ENCODE data around the gene FRMD8. TPM values are rescaled to one million over a fixed set of nuclear protein-coding genes. Genes with fewer than 3 reads are reported as not detected.

FRMD8 gene
- total and polyA plus RNA-seq, 2 donors (not counting 3 experiments of a cell fraction or from before 2014, with no cell fraction given) = 36.4 to 53.9 TPM

GRCh38 chr11:65435411-65435931, 49.0 kb downstream of the FRMD8 start:
- dilution Hi-C loops (cut with MboI; ENCODE audit: extremely low pct_ligation_motif_present, low sequenced_read_pairs) (no loop called here), intact Hi-C loops (cut with micrococcal nuclease) (no loop called here)
- H3K79me2 ChIP-seq (ENCODE audit: control insufficient read depth, insufficient read depth, low read length) = peaks cover 94% of the 10 kb centered on the region
- peaks cover 12% of the 10 kb centered on the region for H3K4me1 ChIP-seq (ENCODE audit: control insufficient read depth, extremely low read depth, insufficient read depth, low read length)
- H2AFZ ChIP-seq (ENCODE audit: low read depth, low read length) = no peak overlapping the region
- H4K20me1 ChIP-seq (replicated peaks; ENCODE audit: control insufficient read depth, extremely low read depth, insufficient read depth, low read length) = peaks cover 19% of the 10 kb centered on the region
- no peaks in the 10 kb centered on the region for H3K9me3 ChIP-seq (replicated peaks; ENCODE audit: control insufficient read depth, insufficient read depth, low read length)
- CTCF ChIA-PET = interaction anchor here (1.1 kb wide), 1 partner anchor 19 kb away, joined by 4 read pairs; no protein-coding TSS in a partner anchor
- peaks cover 25 to 30% of the 10 kb centered on the region in 2 experiments for H3K36me3 ChIP-seq (ENCODE audit: control insufficient read depth in 2 of 2, extremely low read depth in 1 of 2, insufficient read depth in 2 of 2, low read length in 2 of 2)
- no TSS peak for BruUV-seq (replicated peaks)
- no peak overlapping the region for H3K4me2 ChIP-seq (ENCODE audit: insufficient read depth, low read length)
- H3K9ac ChIP-seq (replicated peaks; ENCODE audit: extremely low read depth, insufficient read depth, low read length) = no peak overlapping the region
- H3K9me1 ChIP-seq (replicated peaks; ENCODE audit: control insufficient read depth, extremely low read depth, insufficient read depth, low read length) = no peaks in the 10 kb centered on the region
- DNase-seq (ENCODE audit: low read depth, low spot score) (no peak), FAIRE-seq (no peak)
- POLR2A ChIA-PET = interaction anchor here (0.6 to 2.4 kb wide), 2 partner anchors 15 to 40 kb away, joined by 4 to 11 read pairs; no protein-coding TSS in a partner anchor
- H3K4me3 ChIP-seq (replicated peaks in 1 of 3; ENCODE audit: insufficient read depth in 1 of 3, low read depth in 1 of 3, low read length in 3 of 3) = no peak overlapping the region
- TF ChIP-seq MYC (IDR thresholded peaks at IDR 0.05; ENCODE audit: low read depth, low read length) (no peak), FOS (IDR thresholded peaks at IDR 0.05; ENCODE audit: borderline replicate concordance, insufficient read depth, low read length) (no peak), POLR2AphosphoS5 (IDR thresholded peaks at IDR 0.05; ENCODE audit: insufficient read depth, low read depth, low read length) (no peak), POLR2A (IDR thresholded peaks at IDR 0.05; ENCODE audit: low read depth, low read length) (no peak), GATA2 (IDR thresholded peaks at IDR 0.05; ENCODE audit: insufficient read depth, insufficient read length, low read depth, low read length) (no peak), EZH2 (IDR thresholded peaks at IDR 0.05; ENCODE audit: borderline replicate concordance, low read depth, low read length, severe bottlenecking) (no peak), JUN (IDR thresholded peaks at IDR 0.05; ENCODE audit: borderline replicate concordance, insufficient read depth, insufficient read length, low read depth) (no peak)
- TF ChIP-seq, protein P1, sequence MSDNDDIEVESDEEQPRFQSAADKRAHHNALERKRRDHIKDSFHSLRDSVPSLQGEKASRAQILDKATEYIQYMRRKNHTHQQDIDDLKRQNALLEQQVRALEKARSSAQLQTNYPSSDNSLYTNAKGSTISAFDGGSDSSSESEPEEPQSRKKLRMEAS (IDR thresholded peaks at IDR 0.05; ENCODE audit: insufficient read depth, insufficient read length) = no peak
- TF ChIP-seq, protein P2, sequence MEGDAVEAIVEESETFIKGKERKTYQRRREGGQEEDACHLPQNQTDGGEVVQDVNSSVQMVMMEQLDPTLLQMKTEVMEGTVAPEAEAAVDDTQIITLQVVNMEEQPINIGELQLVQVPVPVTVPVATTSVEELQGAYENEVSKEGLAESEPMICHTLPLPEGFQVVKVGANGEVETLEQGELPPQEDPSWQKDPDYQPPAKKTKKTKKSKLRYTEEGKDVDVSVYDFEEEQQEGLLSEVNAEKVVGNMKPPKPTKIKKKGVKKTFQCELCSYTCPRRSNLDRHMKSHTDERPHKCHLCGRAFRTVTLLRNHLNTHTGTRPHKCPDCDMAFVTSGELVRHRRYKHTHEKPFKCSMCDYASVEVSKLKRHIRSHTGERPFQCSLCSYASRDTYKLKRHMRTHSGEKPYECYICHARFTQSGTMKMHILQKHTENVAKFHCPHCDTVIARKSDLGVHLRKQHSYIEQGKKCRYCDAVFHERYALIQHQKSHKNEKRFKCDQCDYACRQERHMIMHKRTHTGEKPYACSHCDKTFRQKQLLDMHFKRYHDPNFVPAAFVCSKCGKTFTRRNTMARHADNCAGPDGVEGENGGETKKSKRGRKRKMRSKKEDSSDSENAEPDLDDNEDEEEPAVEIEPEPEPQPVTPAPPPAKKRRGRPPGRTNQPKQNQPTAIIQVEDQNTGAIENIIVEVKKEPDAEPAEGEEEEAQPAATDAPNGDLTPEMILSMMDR (IDR thresholded peaks at IDR 0.05; ENCODE audit: extremely low read depth in 1 of 2, insufficient read depth in 1 of 2, low read depth in 1 of 2, low read length in 2 of 2) = no peak
- no peak overlapping the region for H3K27ac ChIP-seq (ENCODE audit: insufficient read depth, low read depth, low read length)
- H3K27me3 ChIP-seq (ENCODE audit: control insufficient read depth in 2 of 2, insufficient read depth in 2 of 2, low read length in 2 of 2) = no peaks in the 10 kb centered on the region
